Liver (tissue), 3 donors: Measurements from ENCODE around the gene ABTB2.

ENCODE experiments used
- EGR1 ChIP-seq, 2 donors: IDR thresholded peaks; 2 replicates each; pipeline ENCODE4 v1.6.1; 2016 to 2018; ENCODE audit warnings: antibody characterized with exemption in 2 of 2, low read depth in 2 of 2
- FOXA1 ChIP-seq: IDR thresholded peaks from 2 replicates; pipeline ENCODE4 v1.6.1; 2016; ENCODE audit warnings: antibody characterized with exemption
- FOXA2 ChIP-seq: IDR thresholded peaks from 2 replicates; pipeline ENCODE4 v1.6.1; 2016; ENCODE audit warnings: antibody characterized with exemption
- GABPA ChIP-seq, 2 donors: IDR thresholded peaks in 1 of 2; conservative IDR thresholded peaks in 1 of 2; 2 replicates each; pipeline ENCODE4 v1.6.1; 2016; ENCODE audit warnings: antibody characterized with exemption in 2 of 2, mild to moderate bottlenecking in 1 of 2, moderate library complexity in 1 of 2
- NR2F2 ChIP-seq: IDR thresholded peaks from 2 replicates; pipeline ENCODE4 v1.6.1; 2016; ENCODE audit warnings: antibody characterized with exemption
- RAD21 ChIP-seq, 2 donors: IDR thresholded peaks; 2 replicates each; pipeline ENCODE4 v1.6.1; 2016; ENCODE audit warnings: antibody characterized with exemption in 2 of 2, mild to moderate bottlenecking in 2 of 2
- RXRA ChIP-seq, 2 donors: IDR thresholded peaks; 2 replicates each; pipeline ENCODE4 v1.6.1; 2017 to 2018; ENCODE audit warnings: antibody characterized with exemption in 2 of 2, mild to moderate bottlenecking in 1 of 2
- TAF1 ChIP-seq: conservative IDR thresholded peaks from 2 replicates; pipeline ENCODE4 v1.6.1; 2016; ENCODE audit warnings: antibody characterized with exemption, mild to moderate bottlenecking
- YY1 ChIP-seq: IDR thresholded peaks from 2 replicates; pipeline ENCODE4 v1.6.1; 2016; ENCODE audit warnings: antibody characterized with exemption, mild to moderate bottlenecking
- TF ChIP-seq, protein P1 (sequence below): fragments of 150-350 bp; IDR thresholded peaks from 2 replicates; pipeline ENCODE4 v1.5.1; 2017; ENCODE audit warnings: improper control_type of control experiment, low read depth, low read length; ENCODE audit not compliant: missing input control
- TF ChIP-seq, protein P2 (sequence below): IDR thresholded peaks from 2 replicates; pipeline ENCODE4 v1.6.1; 2016; ENCODE audit warnings: antibody characterized with exemption, mild to moderate bottlenecking
- TF ChIP-seq, protein P3 (sequence below): IDR thresholded peaks from 2 replicates; pipeline ENCODE4 v1.6.1; 2016; ENCODE audit warnings: antibody characterized with exemption
- TF ChIP-seq, protein P4 (sequence below): IDR thresholded peaks from 2 replicates; pipeline ENCODE4 v1.6.1; 2016; ENCODE audit warnings: antibody characterized with exemption
- TF ChIP-seq, protein P5 (sequence below): IDR thresholded peaks from 2 replicates; pipeline ENCODE4 v1.6.1; 2016; ENCODE audit warnings: antibody characterized with exemption
- donor health status: healthy.
- donor health status: healthy.

DNA sequence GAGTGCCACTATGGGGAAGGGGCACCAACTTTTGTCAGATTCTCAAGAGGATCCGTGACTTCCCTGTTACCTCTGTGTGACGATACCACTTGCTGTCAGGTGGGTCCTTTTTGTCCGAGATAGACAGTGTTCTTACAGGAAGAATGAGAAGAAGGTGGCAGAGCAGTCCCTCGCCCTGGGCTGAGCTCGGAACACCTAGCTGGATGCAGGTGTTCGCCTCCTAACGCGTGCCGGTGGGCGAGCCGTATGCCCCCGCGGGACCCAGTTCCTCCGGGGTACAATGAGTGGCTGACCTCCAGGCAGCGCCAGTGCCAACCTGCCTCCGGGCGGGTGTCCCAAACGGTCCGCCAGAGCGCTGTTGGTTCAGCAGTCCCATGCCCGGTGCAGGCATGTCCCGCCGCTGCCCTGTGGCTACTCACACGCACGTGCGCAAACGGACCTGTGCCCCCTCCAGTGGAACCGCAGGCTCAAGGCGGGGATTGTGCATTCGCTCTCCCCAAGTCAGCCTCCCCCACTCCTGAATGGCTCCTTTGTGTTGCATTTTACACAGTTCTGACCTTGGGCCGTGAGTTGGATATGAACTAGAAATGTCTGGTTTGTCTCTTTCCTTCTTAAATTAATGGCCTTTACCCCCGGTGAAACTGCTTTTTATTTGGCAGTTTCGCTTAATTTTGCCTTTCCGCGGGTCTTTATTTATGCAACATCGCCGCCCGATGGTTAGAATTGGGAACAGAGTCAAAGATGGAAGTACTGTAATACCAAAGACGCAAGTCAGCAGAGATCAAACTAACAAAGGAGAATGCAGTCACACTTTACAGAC lies 1.1 kb upstream of the ABTB2 start:
- TF ChIP-seq, protein P1, sequence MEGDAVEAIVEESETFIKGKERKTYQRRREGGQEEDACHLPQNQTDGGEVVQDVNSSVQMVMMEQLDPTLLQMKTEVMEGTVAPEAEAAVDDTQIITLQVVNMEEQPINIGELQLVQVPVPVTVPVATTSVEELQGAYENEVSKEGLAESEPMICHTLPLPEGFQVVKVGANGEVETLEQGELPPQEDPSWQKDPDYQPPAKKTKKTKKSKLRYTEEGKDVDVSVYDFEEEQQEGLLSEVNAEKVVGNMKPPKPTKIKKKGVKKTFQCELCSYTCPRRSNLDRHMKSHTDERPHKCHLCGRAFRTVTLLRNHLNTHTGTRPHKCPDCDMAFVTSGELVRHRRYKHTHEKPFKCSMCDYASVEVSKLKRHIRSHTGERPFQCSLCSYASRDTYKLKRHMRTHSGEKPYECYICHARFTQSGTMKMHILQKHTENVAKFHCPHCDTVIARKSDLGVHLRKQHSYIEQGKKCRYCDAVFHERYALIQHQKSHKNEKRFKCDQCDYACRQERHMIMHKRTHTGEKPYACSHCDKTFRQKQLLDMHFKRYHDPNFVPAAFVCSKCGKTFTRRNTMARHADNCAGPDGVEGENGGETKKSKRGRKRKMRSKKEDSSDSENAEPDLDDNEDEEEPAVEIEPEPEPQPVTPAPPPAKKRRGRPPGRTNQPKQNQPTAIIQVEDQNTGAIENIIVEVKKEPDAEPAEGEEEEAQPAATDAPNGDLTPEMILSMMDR, result peak; percentile 74
- TF ChIP-seq TAF1 (no peak), YY1 (peak; percentile 90), RAD21 (IDR thresholded peaks at IDR 0.05) (peak; percentile 94 to 97), GABPA (IDR thresholded peaks at IDR 0.05 in 1 of 2, conservative IDR thresholded peaks at IDR 0.05 in 1 of 2) (no peak), EGR1 (IDR thresholded peaks at IDR 0.05; ENCODE audit: low read depth in 2 of 2) (no peak), FOXA1 (no peak), FOXA2 (no peak), NR2F2 (peak; percentile 81), RXRA (IDR thresholded peaks at IDR 0.05) (peak; percentile 57 to 61)
- TF ChIP-seq, protein P2, sequence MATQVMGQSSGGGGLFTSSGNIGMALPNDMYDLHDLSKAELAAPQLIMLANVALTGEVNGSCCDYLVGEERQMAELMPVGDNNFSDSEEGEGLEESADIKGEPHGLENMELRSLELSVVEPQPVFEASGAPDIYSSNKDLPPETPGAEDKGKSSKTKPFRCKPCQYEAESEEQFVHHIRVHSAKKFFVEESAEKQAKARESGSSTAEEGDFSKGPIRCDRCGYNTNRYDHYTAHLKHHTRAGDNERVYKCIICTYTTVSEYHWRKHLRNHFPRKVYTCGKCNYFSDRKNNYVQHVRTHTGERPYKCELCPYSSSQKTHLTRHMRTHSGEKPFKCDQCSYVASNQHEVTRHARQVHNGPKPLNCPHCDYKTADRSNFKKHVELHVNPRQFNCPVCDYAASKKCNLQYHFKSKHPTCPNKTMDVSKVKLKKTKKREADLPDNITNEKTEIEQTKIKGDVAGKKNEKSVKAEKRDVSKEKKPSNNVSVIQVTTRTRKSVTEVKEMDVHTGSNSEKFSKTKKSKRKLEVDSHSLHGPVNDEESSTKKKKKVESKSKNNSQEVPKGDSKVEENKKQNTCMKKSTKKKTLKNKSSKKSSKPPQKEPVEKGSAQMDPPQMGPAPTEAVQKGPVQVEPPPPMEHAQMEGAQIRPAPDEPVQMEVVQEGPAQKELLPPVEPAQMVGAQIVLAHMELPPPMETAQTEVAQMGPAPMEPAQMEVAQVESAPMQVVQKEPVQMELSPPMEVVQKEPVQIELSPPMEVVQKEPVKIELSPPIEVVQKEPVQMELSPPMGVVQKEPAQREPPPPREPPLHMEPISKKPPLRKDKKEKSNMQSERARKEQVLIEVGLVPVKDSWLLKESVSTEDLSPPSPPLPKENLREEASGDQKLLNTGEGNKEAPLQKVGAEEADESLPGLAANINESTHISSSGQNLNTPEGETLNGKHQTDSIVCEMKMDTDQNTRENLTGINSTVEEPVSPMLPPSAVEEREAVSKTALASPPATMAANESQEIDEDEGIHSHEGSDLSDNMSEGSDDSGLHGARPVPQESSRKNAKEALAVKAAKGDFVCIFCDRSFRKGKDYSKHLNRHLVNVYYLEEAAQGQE, result no peak
- TF ChIP-seq, protein P3, sequence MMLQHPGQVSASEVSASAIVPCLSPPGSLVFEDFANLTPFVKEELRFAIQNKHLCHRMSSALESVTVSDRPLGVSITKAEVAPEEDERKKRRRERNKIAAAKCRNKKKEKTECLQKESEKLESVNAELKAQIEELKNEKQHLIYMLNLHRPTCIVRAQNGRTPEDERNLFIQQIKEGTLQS, result no peak
- TF ChIP-seq, protein P4, sequence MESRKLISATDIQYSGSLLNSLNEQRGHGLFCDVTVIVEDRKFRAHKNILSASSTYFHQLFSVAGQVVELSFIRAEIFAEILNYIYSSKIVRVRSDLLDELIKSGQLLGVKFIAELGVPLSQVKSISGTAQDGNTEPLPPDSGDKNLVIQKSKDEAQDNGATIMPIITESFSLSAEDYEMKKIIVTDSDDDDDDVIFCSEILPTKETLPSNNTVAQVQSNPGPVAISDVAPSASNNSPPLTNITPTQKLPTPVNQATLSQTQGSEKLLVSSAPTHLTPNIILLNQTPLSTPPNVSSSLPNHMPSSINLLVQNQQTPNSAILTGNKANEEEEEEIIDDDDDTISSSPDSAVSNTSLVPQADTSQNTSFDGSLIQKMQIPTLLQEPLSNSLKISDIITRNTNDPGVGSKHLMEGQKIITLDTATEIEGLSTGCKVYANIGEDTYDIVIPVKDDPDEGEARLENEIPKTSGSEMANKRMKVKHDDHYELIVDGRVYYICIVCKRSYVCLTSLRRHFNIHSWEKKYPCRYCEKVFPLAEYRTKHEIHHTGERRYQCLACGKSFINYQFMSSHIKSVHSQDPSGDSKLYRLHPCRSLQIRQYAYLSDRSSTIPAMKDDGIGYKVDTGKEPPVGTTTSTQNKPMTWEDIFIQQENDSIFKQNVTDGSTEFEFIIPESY, result peak; percentile 24
- TF ChIP-seq, protein P5, sequence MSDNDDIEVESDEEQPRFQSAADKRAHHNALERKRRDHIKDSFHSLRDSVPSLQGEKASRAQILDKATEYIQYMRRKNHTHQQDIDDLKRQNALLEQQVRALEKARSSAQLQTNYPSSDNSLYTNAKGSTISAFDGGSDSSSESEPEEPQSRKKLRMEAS, result peak; percentile 63
